A549 treated with AZD9567 at 1 μM for 4 hours (cell line): ENCODE measurements around the gene ZNF337. TPM values are rescaled to one million over a fixed set of nuclear protein-coding genes. Genes with fewer than 3 reads are reported as not detected.

ENCODE experiments used
- total RNA-seq: library from RNA; stranded (reverse); fragments of 200-300 nt; extraction: Qiagen RNA extraction; gene quantifications from 5 replicates; pipeline ENCODE4 v1.2.3, GENCODE V29; 2022; ENCODE audit not compliant: insufficient read depth

ZNF337 gene
- 16.5 to 21.4 TPM (median 17.7 TPM) in 5 replicates for total RNA-seq

GRCh38 chr20:25696371-25697131, at the start of gene ZNF337:
TSS of gene ZNF337 (minus strand) at chr20:25696853. CDS start at chr20:25686417, 10,436 bp downstream.

Other genes with a start within 250 kb of the ZNF337 start
- 13.4 to 15.8 TPM (median 14.8 TPM) in 5 replicates for gene NINL, start 111.3 kb downstream of the ZNF337 start, total RNA-seq
- gene NANP, start 72.8 kb downstream of the ZNF337 start, total RNA-seq, result 7.6 to 9.6 TPM (median 8.2 TPM) in 5 replicates